Fibroblast of lung (primary cell): ENCODE data around the gene LMO7.

Experiments
- EZH2 ChIP-seq: IDR thresholded peaks from 2 replicates; pipeline ENCODE4 v1.5.1; 2012; ENCODE audit warnings: low read length, control low read depth, mild to moderate bottlenecking; ENCODE audit errors: missing control alignments
- TF ChIP-seq, protein P1 (sequence below), 2 donors: IDR thresholded peaks in 1 of 2; conservative IDR thresholded peaks in 1 of 2; 1 replicate in 1 of 2; 2 replicates in 1 of 2; pipeline ENCODE4 v1.5.1; 2011 to 2012; ENCODE audit warnings: low read length in 2 of 2, control low read depth in 1 of 2, inconsistent platforms in 1 of 2, low read depth in 1 of 2, mild to moderate bottlenecking in 1 of 2

DNA sequence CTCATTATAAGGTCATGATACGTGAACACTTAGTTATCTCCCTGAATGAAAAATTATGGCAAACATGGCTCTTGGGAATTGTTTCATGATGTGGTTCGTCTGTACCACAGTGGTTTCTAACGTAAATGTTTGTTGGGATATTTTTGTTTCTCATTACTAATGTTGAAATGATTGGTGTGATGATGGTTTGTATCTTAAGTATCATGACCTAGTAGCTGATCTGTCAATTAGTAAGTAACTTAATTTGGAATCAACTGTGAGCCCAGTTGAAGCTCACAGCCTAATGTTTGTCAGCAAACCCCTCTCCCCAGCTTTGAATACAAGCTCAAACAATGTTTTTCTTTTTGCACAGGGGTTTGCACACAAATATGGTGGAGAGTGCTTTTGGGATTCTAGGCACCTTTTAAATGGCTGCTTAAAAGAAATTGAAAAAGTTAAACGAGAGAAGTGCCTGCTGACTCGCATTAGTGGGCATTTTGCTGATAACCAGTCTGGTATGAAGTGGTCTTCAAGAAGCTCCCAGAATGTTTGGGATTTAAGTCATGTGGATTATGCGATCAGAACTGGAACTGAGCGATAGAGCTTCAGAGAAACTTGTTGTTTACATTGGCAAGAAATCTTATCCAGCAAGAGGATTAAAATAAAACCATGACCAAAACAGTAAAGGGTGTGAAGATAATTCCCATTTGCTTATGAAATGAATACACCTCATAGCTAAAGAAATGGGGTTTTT, 68.2 kb downstream of the LMO7 start:
- TF ChIP-seq, protein P1, sequence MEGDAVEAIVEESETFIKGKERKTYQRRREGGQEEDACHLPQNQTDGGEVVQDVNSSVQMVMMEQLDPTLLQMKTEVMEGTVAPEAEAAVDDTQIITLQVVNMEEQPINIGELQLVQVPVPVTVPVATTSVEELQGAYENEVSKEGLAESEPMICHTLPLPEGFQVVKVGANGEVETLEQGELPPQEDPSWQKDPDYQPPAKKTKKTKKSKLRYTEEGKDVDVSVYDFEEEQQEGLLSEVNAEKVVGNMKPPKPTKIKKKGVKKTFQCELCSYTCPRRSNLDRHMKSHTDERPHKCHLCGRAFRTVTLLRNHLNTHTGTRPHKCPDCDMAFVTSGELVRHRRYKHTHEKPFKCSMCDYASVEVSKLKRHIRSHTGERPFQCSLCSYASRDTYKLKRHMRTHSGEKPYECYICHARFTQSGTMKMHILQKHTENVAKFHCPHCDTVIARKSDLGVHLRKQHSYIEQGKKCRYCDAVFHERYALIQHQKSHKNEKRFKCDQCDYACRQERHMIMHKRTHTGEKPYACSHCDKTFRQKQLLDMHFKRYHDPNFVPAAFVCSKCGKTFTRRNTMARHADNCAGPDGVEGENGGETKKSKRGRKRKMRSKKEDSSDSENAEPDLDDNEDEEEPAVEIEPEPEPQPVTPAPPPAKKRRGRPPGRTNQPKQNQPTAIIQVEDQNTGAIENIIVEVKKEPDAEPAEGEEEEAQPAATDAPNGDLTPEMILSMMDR (conservative IDR thresholded peaks at IDR 0.05 in 1 of 2, IDR thresholded peaks at IDR 0.05 in 1 of 2; ENCODE audit: low read depth in 1 of 2, low read length in 2 of 2), result no peak
- no peak for TF ChIP-seq EZH2
